Measurements from ENCODE around the gene SAMHD1.

SAMHD1 gene

DNA sequence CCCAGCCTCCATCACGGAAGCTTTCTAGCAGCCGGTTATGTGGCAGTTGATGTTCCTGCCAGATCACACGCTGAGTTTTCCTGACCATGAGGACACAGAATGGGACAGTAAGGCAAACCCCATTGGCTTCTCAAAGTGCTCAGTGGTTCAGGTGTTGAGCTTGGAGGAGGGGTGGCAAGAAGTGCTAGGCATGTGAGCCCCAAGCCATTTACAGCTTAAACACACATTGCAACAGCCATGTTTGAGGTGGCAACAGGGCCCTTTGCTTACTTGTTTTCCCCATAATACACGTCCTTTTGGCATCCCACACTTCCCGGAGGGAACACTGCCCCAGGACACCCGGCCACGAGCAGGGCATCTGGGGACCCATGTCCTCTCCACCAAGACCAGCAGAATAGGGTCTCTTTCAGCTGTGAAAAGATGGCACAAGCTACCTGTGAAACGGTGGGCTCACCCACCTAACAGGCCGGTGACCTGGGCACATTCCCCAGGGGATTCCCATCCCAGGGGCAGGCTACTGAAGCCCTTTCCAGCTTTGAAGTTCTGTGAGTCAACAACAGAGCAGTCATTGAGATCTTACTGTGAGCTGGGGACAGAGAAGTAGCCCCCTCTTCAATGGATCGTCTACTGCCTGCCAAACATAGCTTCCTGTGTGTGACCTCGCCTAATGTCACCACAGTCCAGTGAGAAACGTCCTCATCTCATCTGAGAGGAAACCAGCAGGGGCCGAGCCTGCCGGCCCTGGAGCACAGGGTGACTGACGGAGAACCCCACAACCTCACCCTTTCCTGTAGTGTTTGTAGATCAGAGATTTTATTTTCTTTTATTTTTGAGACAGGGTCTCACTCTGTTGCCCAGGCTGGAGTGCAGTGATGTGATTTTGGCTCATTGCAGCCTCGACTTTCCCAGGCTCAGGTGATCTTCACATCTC, 79.6 kb downstream of the SAMHD1 start:
- DNase-seq: no peak

DNA sequence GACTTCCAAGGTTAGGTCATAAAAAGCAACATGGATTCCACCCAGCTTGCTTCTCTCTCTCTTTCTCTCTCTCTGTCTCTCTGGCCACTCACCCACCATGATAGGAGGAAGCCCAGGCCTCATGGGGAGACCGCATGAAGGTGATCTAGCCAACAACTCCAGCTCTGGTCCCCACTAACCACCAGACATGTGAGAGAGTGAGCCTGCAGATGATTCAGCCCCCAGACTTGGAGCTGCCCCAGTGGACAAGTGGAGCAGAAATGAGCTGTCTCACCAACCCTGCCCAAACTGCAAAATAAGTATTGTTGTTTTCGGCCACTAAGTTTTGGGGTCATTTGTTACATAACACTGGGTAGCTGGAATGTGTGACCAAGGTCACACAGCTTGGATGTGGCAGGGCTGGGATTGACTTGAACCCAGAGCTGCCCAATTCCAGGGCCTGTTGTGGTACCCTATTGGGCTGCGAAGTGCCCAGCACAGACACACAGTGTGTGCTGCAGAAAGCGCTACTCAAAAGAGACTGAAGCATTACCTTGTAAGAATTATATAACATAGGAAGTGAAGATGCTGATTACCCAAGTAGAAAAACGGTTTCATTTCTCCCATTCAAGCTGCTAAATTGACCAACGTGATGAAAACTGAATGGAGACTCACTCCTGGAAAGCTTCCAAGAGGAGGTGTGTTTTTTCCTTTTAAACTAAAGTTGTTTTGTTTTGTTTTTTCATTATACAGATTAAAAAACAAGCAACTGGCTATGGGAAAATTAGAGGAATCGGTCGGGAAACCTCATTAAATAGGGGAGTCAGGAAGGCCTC, 84.6 kb downstream of the SAMHD1 start:
- DNase-seq: no peak

DNA sequence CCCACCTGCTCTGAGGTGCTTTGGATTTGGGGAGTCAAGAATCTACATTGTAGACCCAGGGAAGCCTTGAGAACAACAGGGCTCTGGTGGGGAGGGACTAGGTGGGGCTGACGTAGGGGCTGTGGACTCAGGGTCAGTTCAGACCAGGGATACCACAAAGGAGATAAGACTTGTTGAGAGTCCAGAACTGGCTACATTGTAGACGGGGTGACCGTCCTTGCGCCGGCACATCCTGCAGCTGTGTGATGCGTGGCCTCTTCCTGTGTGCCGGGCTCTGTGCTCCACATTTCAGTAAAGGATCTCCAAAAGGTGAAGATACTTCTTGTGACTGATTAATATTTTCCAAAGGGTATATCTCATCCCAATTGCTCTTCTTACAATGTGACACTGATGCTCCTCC, 85.3 kb downstream of the SAMHD1 start:
- no peak for DNase-seq

DNA sequence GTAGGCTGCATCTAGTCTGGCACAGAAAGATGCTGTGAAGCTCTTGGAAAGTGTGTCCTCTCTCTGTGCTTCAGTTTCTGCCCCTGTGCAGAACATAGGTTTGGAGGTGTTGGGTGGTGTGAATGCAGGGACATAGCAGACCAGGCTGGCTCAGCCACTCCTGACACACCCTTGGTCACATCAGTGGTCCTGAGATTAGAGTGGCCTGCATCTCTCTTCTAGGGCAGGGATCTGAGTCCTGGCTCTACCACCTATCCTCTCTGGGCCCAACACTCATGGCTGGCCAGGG, 85.7 kb downstream of the SAMHD1 start:
- DNase-seq: no peak

DNA sequence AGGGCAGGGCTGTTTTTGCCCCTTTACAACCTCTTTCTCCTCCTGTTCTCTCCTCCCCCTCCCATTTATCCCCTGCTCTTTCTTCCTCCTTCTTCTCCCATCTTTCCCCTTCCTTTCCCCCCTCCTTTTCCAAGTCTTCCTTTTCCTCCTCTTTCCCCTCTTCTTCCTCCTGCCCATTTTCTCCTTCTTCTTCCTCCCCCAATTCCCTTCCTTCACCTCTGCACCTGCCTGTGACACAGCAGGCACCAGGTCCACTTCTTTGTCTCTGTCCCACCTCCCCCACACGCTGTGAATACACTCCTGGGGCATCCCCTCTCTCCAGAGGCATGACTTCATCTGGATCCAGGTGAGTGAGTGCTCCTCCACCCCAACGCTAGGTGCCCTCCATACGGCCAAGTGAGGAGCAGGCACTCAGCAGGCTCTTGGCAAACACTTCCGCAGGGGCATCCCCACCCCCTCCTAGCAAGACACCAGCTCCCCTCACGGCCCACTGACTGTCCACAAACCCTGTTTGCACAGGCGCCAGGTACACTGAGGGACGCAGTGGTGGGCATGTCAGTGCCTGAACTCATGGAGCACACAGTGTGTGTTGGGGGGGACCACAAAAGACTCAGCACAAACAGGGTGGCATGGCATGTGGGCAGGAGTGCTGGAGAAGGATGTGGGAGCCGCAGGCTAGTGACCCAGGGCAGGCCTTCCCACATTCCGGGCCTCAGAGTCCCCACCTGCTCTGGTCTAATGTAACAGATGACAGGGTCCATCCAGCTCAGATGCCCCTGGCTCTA, 86.2 kb downstream of the SAMHD1 start:
- DNase-seq: no peak

DNA sequence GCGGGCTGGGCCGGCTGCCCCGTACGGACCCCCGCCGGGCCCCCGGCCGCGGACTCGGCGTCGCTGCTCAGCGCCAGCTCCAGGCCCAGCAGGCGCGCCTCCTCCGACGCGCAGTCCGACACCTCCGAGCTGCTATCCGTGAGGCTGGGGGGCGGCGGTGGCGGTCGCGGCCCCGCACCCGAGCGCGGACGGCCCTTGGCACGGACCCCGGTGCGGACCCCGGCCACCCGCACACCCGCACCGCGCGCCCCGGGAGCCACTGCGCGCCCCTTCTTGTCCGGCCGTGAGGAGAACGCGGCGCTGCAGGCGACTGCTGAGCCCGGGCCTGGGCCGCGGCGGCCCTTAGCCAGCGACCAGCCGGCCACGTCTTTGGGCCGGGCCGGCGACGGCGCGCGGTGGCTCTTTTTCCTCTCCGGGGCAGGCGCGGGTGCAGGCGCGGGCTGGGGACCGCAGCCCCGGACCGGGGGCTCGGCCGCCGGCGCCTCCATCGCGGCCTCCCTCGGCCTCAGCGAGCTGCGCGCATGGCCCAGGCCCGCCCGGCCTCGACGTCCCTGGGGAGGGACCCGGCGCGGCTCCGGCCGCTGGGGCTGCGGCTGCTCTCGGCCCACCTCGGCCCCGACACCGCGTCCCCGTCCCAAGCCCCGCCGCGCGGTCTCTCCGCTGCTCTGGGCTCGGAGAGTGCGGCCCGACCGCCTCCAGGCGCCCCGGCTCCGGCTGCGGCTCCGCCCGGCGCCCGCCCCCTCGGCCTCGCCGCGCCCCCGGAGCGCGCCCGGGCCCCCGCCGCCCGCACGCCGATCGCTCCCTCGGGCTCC, 88.4 kb downstream of the SAMHD1 start:
- no peak for DNase-seq

DNA sequence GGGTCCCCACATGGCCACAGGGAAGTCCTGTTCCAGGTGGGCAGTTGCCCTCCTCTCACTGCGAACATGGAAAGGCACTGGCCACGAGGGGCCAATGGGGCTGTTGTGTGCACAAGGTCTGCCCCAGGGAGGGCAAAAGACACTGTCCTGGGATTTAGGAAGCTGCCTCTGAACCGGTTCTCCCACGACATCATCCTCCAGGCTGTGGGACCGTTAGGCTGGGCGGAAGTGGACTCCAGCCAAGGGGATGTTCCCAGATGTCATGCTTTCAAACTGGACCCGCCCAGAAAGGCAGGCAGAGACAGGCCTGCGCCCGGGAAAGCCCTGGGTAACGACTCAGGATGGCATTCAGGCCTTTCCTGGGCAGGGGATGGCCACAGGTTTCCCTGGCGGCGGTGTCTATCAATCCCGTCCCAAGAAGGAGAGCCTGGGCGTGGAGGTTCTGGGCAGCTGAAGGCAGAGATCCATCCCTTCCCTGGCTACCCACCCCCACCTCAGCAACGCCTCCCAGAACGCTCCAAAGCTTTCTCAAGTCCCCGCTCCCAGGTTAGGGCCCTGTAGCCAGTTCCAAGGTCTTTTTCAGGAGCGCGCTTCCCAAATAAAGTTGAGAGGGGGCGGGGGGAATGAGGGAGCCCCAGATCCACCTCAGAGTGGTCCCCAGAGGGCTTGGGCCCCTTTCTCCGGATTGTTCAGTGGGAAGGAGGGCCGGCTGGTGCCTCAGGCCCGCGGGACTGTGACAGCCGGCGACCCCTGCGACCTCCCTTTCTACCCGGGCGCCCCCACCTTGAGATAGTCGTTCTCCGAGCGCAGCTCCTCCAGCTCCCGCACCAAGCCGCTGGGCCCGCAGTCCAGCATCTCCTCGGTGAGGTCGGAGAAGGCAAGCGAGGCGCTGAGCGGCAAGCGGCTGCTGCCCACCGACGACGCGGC, 89.4 kb downstream of the SAMHD1 start:
- DNase-seq: no peak

DNA sequence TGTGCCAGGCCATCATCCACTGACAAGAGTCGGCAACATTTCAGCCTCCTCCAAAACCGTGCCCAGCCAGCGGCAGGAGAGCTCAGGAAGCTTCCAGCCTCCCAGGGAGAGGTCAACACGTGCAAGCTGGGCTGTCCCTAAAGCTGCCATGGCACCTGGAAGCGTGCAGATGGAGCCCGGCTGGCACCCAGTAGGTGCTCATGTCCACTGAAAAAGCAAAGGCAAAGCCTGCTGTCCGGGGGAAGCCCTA, 90.0 kb downstream of the SAMHD1 start:
- no peak for DNase-seq

DNA sequence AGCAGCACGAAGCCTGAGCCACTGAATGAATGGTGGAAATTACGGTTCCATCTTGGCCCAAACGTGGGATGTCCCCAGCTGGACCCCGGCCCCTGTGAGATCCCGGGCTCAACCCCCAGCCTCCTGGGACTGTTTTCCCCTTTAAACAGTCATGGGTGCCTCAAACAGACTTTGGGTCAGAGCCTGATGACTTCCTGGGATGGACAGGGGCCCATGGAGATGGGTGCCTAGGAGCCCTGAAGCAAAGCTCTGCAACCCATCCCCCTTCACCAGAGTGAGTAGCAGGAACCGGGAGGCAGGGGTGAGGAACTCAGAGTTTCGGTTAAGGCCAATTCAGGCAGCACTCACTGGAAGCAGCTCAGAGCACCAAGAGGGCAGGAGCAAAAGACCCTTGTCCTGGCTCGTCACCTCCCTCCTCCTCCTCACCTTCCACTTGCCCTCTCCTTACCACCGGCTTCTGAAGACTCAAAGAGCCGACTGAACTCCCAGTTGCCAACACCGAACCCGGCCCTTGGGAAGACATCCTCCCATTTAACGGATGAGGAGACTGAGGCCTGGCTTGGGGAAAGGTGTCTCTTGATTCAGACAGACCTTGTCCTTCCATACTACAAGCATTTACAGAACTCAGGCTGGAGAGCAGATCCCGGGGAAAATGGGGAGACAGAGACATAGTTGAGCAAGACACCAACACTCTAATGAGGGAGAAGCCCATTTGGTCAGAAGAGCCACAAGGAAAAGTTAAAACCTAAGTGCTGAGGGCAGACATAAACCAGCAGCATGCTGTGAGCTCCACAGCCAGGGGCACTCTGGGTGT, 90.5 kb downstream of the SAMHD1 start:
- DNase-seq: no peak

DNA sequence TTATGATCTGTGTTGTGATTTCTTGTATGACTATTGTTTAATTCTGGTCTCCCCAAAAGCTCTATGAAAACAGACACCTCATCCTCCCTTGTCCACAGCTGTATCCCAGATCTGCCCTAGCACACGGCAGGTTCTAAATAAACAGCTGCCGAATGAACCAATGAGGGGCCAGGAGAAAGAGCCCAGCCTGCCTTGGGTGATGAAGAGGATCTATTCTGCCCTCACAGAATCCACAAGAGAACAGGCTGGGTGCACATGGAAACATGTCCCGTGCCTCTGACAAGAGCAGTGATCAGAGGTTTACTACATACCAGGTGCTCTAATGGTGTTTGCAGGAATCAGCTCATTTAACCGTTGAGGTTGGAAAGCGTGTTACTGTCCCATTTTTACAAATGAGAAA, 91.2 kb downstream of the SAMHD1 start:
- no peak for DNase-seq

DNA sequence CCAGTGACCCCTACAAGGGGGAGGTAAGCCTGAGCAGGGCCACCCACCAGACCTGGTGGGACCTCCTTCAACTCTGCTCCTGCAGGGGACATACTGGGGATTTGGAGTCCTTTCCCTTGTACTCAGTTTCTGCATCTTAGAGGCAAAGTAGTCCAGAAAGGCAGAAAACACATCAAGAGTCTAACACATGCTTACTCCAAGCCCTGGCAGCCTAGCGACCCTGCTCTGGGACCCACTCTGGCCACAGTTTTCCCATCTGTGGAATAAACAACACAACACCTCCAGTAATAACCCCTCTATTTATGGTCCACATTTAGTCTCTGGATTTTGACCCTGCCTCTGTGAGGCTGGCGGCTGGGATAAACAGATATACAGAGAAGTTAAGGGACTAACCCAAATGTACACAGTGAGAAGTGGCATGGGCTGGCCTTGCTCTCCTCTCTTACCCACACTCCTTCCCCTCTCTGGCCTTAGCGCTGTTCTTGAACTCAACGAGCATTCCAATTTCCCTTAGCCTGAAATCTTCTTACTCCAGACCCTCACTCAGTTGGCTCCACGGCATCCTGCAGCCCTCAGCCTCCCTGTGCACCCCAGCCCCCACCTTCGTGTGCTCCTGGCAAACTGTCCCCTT, 91.7 kb downstream of the SAMHD1 start:
- DNase-seq: no peak

DNA sequence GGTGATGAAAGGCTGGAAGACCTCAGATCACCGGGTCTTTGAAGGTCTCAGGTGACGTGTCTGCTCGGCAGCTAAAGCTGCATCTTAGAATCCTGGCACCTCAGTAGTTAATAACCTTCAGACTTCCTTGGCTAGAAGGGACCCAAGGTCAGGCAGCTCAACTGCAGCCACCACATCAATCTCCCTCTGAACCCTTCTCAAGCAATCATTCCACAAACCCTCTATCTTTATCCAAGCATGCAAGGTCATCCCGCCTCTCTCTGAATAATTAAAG, 92.3 kb downstream of the SAMHD1 start:
- no peak for DNase-seq

DNA sequence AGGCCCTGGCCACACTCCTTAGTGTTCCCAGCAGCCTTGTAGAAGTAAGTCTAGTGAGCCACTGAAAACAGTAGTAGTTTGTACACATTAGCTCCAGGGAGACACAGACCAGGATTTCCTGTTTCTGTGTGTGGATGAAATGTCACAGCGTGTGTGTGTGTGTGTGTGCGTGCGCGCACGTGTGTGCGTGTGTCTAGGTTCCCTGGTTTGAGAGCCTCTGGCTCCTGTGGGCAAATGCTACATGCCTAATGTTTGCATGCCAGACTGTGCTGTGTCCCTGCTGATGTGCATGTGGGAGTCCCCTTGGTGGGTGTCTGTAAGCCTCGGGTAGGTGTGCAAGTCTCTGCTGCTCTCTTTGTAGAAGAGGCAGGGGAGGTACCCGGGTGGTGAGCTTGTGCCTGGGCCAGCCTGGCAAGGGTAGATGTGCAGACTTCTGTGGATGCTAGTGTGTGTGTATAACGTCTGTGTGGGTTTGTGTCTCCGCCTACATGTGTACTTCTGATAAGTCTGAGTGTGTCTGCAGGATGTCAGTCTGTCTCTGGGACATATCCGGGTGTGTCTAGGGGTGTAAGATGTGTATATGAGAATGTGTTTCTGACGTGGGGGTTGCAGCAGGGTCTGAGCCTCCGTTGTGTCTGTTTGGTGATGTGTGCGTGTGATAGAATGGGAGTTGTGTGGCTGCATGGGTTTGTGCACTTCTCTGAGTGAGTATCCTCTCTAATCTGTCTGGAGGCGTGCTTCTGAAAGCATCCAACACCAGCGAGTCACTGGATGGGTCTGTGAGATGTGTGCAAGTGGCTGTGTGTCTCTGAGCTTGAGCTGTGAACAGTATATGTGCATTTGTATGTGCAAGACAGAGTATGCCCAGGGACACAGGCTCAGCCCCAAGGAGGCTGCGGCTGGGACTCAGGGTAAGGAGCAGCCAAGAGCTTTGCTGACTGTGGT, 94.5 kb downstream of the SAMHD1 start:
- no peak for DNase-seq

DNA sequence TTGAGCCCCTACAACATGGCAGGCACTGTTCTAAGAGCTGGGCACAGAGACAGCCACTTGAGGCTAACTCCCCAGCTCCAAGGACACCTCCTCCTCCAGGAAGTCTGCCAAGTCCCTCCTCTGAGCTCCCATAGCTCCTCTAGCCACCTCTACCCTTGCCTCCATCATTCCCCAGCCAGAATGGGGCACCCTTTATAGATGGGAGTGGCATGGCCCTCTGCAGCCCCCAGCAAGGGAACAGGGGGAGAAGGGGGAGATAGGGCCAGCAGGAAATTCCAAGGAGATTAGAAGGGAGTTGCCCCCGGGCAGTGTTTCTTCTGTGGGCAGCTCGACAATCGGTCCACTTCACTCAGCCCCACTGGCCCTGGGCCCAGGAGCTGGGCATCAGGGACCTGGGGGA, 95.3 kb downstream of the SAMHD1 start:
- DNase-seq: no peak

DNA sequence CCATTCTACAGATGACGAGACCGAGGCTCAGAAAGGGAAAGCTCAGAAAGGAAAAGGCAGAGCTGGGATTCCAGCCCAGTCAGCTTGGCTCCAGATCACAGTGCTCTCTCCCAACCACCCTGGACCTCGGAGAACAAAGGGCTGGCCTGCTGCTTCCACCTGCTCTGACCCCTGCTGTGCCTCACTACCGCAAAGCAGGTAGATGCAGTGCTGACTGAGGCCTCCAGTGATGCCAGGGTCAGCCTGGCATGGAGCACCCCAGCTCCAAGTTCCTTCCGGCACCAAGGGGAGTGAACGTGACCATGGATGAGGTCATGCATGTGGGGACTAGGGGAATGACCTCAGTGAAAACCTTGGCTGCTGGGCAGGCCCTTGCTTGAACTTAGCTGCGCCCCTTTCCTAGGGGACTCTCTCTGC, 96.3 kb downstream of the SAMHD1 start:
- DNase-seq: no peak

DNA sequence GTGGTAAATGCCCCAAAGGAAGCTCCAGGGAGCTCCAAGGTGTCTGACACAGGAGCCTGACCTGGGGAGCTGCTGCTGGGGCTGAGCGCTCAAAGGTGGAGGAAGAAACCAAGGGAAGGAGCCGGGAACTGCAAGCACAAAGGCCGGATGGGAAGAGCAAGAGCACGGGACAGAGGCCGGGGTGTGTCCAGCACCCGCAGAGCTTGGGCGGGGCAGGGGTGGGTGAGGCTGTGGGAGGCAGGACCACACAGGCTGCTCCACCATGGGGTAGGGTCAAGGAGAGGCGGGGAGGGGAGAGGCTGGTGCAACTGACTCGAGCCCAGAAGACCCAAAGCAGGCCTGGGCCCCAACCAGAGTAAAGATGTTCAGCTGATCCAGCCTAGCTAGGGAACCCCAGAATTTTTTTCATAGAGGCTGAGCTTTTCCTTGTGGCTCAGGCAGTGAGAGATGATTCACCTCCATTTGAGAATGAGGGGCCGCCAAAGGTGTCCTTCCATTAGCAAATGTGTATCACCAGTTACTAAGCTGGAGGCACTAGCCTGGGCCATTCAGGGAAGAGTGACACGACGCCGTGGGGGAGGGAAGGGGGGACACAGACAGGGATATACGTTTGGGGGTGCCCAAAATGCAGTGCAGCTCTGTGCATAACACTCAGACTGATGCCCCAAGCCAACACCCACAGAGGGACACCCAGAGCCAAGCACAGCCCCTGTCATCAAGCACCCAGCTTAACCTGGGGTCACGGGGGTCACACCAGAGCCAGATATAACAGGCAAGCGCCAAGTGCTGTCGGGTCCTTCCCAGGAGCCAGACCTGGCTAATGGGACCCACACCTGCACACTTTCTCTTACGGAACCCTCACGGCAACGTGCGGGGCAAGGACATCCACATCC, 96.9 kb downstream of the SAMHD1 start:
- no peak for DNase-seq

DNA sequence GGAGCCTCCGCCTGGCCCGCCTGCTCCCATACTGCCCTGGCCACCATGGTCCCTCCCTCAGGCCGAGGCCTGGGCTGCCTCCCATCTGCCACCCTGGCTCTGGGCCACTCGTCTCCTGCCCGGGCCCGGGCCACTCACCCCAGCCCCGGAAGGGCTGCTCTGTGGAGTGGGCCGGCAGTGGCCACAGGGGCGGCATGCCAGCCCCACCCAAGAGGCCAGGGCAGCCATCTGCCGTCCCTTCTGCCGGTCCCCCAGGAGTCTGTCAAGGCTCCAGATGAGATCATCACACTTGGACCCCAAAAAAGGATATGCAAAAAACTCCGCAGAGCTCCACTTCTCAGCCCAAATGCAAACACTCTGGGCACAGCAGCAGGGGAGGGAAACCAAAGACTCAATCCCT, 99.3 kb downstream of the SAMHD1 start:
- no peak for DNase-seq

DNA sequence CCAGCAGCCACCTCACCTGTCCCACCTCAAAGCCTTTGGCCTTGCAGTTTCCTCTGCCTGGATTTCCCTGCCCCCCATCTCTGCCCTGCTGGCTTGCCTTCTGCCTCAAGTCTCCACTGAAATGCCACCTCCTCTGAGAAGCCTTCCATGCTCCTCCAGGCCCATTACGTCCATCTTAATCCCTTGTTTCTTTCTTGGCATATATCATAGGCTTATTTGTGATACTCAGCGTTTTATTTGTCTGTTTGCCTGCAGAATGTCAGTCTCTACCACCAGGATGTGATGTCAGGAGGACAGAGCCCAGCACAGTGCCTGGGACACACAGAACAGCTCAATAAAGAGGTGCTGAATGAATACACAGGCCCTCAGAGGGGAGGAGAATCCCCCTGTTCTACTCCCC, 100.0 kb downstream of the SAMHD1 start:
- no peak for DNase-seq
